GM19324 (cell line): ENCODE results near the gene HOMEZ.
"Not testable (repeated sequence)": the region's sequence is repeated elsewhere in the genome, so short reads cannot be mapped to it uniquely, and the experiment has no call there.

Experiments used
- ATAC-seq: cut with Tn5 transposase; IDR thresholded peaks from one replicate; pipeline ENCODE4 v1.9.1; 2021; ENCODE audit warnings: mild to moderate bottlenecking, moderate library complexity; ENCODE audit not compliant: unreplicated experiment, low FRiP score

HOMEZ gene

DNA sequence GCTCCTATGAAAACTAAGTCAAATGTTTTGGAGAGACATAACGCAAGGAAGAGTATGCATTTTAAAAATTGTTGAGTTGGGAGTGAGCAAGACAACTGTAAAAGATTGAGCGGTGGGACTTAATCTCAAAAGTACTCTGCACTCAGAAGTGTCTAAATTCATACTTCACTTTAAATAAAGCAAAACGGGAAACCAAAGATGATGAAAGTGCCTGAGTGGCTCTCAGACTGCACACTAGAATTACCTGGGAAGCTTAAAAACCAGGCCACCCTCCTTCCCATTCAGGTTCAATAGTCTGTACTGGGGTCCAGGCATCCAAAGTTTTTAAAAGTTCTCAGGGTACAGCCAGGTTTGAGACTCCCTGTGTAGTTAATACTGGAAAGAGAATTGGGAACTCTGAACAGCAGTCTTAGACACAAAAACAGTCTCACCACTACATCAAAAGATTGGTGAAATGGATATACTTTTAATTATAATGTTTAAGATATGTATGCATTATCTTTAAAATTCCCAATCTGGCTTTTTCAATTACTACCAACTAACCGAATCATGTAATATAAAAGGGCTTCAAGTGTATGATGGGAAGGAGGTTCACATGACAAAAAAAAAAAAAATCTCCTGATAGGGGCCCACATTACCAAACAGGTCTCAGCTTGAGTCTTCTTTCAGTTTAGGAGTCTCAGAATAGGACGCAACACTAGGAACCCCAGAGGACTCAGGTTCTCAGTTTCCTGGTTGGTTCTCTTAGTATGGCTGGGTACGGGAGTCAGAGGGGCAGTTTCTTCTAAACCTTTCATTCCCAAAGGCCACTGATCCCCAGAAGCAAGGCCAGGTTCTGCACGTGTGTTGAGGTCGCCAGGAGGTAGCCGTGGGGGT, 1.0 kb downstream of the HOMEZ start:
- no peak for ATAC-seq

GRCh38 chr14:23281247-23281646, 4.7 kb downstream of the HOMEZ start:
- ATAC-seq = no peak

DNA sequence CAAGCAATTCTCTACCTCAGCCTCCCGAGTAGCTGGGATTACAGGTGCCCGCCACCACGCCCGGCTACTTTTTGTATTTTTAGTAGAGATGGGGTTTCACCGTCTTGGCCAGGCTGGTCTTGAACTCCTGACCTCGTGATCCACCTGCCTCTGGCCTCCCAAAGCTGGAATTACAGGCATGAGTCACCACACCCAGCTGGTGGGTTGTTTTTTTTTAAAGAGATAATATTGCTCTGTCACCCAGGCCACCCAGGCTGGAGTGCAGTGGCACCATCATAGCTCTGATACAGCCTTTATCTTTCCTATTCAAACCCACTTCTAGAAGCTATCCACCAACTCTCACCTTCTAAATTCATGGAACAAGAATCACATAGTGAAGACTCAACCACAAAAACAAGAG, 8.0 kb downstream of the HOMEZ start:
- ATAC-seq = not testable (repeated sequence)

GRCh38 chr14:23277189-23277588, 8.7 kb downstream of the HOMEZ start:
- no peak for ATAC-seq

GRCh38 chr14:23275412-23275811, 10.5 kb downstream of the HOMEZ start:
- ATAC-seq = no peak

DNA sequence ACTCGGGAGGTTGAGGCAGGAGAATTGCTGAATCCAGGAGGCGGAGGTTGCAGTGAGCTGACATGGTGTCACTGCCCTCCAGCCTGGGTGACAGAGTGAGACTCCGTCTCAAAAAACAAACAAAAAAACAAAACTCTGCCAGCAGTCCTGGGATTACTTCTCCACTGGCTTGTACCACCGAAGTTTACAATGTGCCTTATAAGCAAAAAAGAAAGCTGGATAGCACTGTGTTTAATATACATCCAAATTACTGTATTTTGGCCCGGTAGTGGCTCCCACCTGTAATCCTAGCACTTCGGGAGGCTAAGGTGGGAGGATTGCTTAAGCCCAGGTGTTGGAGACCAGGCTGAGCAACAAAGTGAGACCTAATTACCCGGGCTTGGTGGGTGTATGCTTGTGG, 16.7 kb downstream of the HOMEZ start:
- ATAC-seq = no peak

DNA sequence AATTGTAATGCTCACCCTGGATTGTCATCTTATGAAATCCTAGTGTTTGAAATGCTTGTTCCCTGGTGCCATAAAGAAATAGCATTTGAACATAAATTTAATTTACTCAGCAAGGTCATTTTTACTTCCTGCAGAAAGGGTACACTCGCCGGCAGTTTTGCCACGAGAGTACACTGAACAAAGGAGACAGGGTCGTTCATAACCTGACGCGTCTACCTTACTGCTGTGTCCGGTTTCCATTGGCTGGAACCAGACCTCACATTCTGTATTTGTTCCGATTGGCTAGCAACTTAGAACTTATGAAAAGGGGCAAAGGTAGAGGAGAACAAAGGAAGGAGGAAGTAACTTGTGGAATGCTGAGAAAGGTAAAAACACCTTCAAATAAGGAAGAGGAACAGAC, 25.1 kb downstream of the HOMEZ start:
- not testable (repeated sequence) for ATAC-seq

GRCh38 chr14:23259426-23259825, 26.5 kb downstream of the HOMEZ start:
- no peak for ATAC-seq

DNA sequence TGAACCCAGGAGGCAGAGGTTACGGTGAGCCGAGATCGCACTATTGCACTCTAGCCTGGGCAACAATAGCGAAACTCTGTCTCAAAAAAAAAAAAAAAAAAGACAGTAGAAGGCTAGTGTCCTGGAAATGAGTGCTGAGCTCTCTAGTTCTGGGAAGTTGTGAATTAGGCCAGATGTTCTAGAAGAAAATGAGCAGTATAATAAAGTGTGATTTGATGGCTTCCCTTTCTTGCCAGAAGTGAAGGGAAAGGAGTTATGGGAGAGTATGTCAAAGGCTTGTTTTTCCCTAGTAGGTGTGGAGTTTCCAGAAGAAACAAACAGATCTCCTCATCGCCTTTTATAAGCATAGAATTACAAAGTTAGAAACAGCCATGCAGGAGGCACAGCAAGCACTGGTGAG, 27.7 kb downstream of the HOMEZ start:
- no peak for ATAC-seq

DNA sequence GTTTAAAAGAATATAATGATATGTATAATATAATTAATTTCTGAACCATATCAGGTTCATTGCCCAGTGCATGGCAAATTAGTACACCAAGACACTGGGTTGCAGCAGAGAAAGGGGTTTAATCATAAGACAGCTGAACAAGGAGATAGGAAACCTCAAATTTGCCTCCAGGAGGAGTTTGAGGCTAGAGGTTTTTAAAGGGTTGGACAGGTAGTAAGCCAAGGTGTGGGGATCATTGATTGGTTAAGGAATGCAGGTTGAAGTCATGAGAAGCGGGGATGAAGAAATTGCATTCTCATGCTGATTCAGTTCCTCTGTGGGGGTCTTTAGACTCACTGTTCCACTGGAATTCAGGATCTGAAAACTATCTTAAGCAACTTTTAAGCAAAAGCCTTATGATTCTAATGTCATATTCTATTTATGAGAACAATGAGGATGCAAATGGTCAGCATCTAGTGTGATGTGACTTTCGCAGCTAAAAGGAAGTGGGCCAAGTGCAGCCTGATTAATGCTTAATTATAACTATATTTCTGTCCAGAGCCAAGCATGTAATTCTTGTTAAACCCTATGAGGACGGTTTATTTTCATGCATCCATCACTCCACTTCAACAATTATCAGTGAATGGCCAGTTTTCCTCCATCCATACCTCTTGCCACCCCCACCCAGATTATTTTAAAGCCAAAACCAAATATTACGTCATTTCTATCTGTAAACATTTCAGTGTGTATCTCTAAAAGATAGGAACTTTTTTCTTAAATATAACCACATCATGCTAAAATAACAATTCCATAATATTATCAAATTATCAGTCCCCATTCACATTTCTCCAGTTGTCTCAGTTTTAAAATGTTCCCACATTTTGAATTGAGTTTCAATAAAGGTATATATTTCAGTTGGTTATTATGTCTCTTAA, 33.3 kb downstream of the HOMEZ start:
- no peak for ATAC-seq

DNA sequence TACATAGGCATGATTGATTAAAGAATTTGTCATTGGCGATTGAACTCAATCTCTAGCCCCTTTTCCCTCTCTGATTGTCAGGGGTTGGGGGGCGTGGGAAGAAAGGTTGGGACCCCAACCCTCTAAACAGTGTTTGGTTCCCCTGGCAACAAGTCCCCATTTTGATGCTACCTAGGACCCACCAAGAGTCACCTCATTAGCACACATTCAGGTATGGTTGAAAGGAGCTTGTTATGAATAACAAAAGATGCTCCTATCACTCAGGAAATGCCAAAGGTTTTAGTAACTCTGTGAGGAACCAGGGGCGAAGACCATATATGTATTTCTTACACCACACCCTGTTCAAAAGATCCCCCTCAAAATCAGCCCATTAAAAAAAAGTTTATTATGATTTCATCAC, 33.9 kb downstream of the HOMEZ start:
- no peak for ATAC-seq

DNA sequence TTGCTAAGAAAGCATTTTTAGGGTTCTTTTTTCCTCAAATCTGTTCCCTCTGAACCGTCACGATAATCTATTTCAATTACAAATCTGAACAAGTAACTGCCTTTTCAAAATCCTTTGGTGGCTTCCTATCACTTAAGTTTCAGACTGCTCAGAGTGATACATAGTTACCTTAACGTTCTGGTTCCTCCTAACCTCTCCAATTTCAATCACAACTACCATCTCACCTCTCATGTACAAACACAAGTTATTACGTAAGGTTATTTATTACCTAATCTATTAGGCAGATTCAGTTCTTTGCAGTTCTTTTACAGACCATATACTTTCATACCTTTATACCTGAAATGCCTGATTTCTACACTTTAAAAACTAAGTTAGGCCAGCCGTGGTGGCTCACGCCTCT, 36.1 kb downstream of the HOMEZ start:
- no peak for ATAC-seq

- ATAC-seq = no peak
These were observed 37.3 kb downstream of the HOMEZ start for GRCh38 chr14:23248601-23249000.

GRCh38 chr14:23245282-23245681, 40.6 kb downstream of the HOMEZ start:
- ATAC-seq = no peak

DNA sequence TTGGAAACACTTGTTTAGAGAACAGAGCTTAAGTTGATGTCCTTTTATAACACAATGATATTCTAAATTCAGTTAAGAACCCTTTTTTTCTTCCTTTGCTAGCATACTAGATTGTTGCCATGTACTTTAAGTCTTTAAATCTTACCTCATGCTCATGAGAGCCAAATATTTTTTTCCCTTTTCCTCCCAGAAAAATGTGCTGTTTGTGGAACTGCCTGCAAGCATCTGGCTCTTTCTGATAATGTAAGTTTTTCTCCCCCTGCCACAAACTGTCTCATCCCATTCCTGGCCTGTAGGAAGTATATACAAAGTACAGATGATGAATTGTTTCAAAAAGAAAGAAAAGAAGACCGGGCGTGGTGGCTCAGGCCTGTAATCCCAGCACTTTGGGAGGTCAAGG, 42.9 kb downstream of the HOMEZ start:
- no peak for ATAC-seq

DNA sequence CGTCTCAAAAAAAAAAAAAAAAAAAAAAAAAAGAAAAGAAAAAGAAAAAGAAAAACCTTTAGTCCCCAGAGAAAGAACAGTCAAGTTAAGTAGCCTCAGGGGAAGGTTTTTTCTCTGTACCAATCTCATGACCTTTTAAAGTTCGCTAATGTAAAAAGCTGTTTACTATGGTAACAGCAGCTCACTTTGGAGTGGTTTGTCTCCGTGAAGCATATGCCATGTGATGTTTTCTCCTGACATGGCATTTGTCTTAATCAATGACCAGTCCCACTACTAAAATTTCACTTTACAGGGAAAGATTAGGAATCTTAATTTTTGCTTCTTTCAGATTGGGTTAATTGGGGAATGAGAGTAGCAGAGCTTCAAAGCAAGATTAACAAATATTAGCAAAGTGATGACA, 43.9 kb downstream of the HOMEZ start:
- ATAC-seq = no peak

GRCh38 chr14:23241061-23241715, 44.7 kb downstream of the HOMEZ start:
- ATAC-seq = not testable (repeated sequence)

DNA sequence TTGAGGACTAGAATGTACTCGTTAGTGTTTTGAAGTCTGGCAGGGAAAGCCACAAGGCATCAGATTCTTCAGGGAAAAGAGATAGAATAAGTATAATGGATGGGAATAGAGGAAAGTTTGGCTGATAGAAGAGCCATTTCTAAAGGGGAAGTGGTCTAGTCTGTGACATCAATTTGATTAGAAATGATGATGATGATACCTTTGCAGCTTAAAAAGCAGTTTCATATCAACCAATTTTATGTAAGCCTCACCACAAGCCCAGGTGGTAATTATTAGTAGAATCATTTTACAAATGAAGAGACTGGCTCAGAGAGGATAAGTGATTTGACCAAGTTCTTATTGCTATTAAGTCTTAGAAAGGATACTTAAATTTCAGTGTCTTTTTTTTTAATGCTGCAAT, 45.3 kb downstream of the HOMEZ start:
- ATAC-seq = no peak

DNA sequence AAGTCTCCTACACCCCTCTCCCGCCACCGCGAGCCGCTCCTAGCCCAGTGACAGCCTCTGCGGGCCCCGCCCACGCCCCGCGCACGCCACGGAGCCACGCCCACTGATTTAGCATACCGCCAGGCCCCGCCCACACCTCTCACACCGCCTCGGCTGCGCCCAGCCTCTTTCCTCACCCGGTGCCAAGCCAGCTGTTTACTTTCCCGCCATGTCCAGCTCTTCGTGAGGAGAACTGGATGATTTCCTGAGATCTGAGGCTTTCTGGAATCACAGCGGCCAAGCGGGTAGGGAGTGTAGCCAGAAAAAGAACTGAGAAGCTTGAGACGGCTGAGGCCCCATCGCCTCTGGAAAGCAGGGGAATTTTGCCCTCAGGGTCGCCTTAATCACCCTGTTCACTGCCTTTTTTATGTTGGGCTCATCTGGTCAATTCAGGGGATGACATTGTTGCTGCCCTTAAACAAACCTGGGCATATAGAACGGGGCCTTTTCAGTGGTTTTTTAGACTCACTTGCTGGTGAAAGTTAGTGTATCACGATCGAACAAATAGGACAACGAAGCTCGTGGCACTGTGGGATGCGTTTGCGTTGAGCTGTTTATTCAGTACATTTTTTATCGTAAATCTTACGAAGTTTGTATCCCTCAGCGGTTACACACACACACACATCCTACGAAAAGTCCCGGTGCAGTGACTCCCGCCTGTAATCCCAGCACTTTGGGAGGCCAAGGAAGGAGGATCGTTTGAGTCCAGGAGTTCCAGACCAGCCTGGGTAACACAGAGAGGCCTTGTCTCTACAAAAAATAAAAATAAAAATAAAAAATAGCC, 47.9 kb downstream of the HOMEZ start, which contains the start of gene RNF212B:
RNF212B (plus strand) TSS at position 165 of the 823 bp plus-strand sequence. CDS start 2,410 bp downstream, outside the sequence.
- ATAC-seq = no peak

DNA sequence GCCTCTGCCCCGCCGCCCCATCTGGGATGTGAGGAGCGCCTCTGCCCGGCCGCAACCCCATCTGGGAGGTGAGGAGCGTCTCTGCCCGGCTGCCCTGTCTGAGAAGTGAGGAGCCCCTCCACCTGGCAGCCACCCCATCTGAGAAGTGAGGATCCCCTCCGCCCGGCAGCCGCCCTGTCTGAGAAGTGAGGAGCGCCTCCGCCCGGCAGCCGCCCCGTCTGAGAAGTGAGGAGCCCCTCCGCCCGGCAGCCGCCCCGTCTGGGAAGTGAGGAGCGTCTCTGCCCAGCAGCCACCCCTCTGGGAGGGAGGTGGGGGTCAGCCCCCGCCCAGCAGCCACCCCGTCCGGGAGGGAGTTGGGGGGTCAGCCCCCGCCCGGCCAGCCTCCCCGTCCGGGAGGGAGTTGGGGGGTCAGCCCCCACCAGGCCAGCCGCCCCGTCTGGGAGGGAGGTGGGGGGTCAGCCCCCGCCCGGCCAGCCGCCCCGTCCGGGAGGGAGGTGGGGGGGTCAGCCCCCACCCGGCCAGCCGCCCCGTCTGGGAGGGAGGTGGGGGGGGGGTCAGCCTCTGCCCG, 53.6 kb downstream of the HOMEZ start:
- ATAC-seq = not testable (repeated sequence)
